B cell (primary cell): Measurements from ENCODE around the gene TLCD2. TPM values are rescaled to one million over a fixed set of nuclear protein-coding genes. Genes with fewer than 3 reads are reported as not detected.

Experiments
- ATAC-seq: fragments of 200-7000 bp; cut with Tn5 transposase; one replicate; pipeline ENCODE4 v1.10.0; 2021; ENCODE audit warnings: low read depth, mild to moderate bottlenecking, moderate number of reproducible peaks, moderate library complexity
- CTCF ChIA-PET: fragments of 350-600 bp; sonication (Branson Sonifier 250); formaldehyde crosslinking; loops from one replicate; lab custom pipeline; 2021; ENCODE audit warnings: antibody characterized with exemption, inconsistent platforms; lab: Charles Lee
- POLR2A ChIA-PET: fragments of 350-600 bp; sonication (Branson Sonifier 250); formaldehyde crosslinking; loops from one replicate; lab custom pipeline; 2021; ENCODE audit warnings: antibody characterized with exemption; lab: Charles Lee
- DNase-seq: peaks from one replicate; pipeline ENCODE4 v3.0.0; 2013
- H2AFZ ChIP-seq: 2 replicates; pipeline ENCODE4 v1.6.1; 2012; ENCODE audit warnings: mild to moderate bottlenecking, low read depth, low read length; ENCODE audit not compliant: insufficient read depth, poor library complexity, severe bottlenecking
- H3K27ac ChIP-seq, 2 donors: 1 replicate in 1 of 2; 2 replicates in 1 of 2; pipeline ENCODE4 v1.5.1; 2012 to 2013; ENCODE audit warnings: low read length in 2 of 2, mild to moderate bottlenecking in 2 of 2, moderate library complexity in 1 of 2
- H3K27me3 ChIP-seq, 4 experiments: fragments of 200-600 bp in 1 of 4; sonication (generic) in 1 of 4; replicated peaks in 1 of 4; 1 replicate in 2 of 4; 2 replicates in 2 of 4; pipeline versions ENCODE4 v1.6.1 to v1.7.0; 2013 to 2016; ENCODE audit warnings: low read length in 3 of 4, mild to moderate bottlenecking in 2 of 4, mixed read lengths in 1 of 4, moderate library complexity in 1 of 4; ENCODE audit not compliant: insufficient read depth in 4 of 4, control insufficient read depth in 3 of 4; ENCODE audit errors: control extremely low read depth in 1 of 4
- H3K36me3 ChIP-seq, 2 experiments: replicated peaks in 1 of 2; 1 replicate in 1 of 2; 2 replicates in 1 of 2; pipeline versions ENCODE4 v1.6.1 to v1.7.1; 2013; ENCODE audit warnings: low read length in 1 of 2; ENCODE audit not compliant: insufficient read depth in 2 of 2, control insufficient read depth in 1 of 2; ENCODE audit errors: control extremely low read depth in 1 of 2, extremely low read depth in 1 of 2
- H3K4me1 ChIP-seq, 2 donors: fragments of 200-600 bp in 1 of 2; sonication (generic) in 1 of 2; 1 replicate in 1 of 2; 2 replicates in 1 of 2; pipeline versions ENCODE4 v1.5.1 to v1.6.1; 2013 to 2017; ENCODE audit warnings: low read length in 2 of 2; ENCODE audit not compliant: control insufficient read depth in 2 of 2, insufficient read depth in 2 of 2
- H3K4me2 ChIP-seq: replicated peaks from 2 replicates; pipeline ENCODE3; 2012; ENCODE audit warnings: mild to moderate bottlenecking, low read depth, low read length; ENCODE audit not compliant: poor library complexity, severe bottlenecking
- H3K4me3 ChIP-seq, 5 experiments: fragments of 200-600 bp in 1 of 5; sonication (generic) in 1 of 5; 1 replicate in 3 of 5; 2 replicates in 2 of 5; pipeline versions ENCODE4 v1.5.1 to v1.7.0; 2011 to 2016; ENCODE audit warnings: low read length in 4 of 5, mild to moderate bottlenecking in 4 of 5, low read depth in 2 of 5, control low read depth in 1 of 5, moderate library complexity in 1 of 5; ENCODE audit not compliant: insufficient read depth in 1 of 5; ENCODE audit errors: control extremely low read depth in 1 of 5, extremely low read depth in 1 of 5
- H3K79me2 ChIP-seq: fragments of 200-600 bp; sonication (generic); one replicate; pipeline ENCODE4 v1.6.0; 2016; ENCODE audit warnings: low read length; ENCODE audit not compliant: control insufficient read depth, insufficient read depth
- H3K9ac ChIP-seq: fragments of 200-600 bp; sonication (generic); 2 replicates; pipeline ENCODE4 v1.6.1; 2017; ENCODE audit warnings: mild to moderate bottlenecking, low read length, moderate library complexity
- H3K9me3 ChIP-seq, 3 donors: one replicate each; pipeline versions ENCODE4 v1.6.1 to v1.7.1; 2013; ENCODE audit warnings: low read length in 2 of 3; ENCODE audit not compliant: control insufficient read depth in 2 of 3, insufficient read depth in 1 of 3; ENCODE audit errors: control extremely low read depth in 1 of 3
- H4K20me1 ChIP-seq: 2 replicates; pipeline ENCODE4 v1.6.0; 2012; ENCODE audit warnings: mild to moderate bottlenecking, low read length; ENCODE audit not compliant: insufficient read depth, control insufficient read depth, poor library complexity, severe bottlenecking
- H3K27ac Mint-ChIP-seq: one replicate; pipeline ENCODE4 v1.8.0; 2021; ENCODE audit warnings: mixed read lengths
- H3K27me3 Mint-ChIP-seq: one replicate; pipeline ENCODE4 v1.8.0; 2021; ENCODE audit warnings: mixed read lengths
- H3K4me1 Mint-ChIP-seq: one replicate; pipeline ENCODE4 v1.8.0; 2021; ENCODE audit warnings: mixed read lengths
- H3K4me3 Mint-ChIP-seq: one replicate; pipeline ENCODE4 v1.8.0; 2021; ENCODE audit warnings: mixed read lengths
- H3K9me3 Mint-ChIP-seq: one replicate; pipeline ENCODE4 v1.8.0; 2022; ENCODE audit warnings: mixed read lengths; ENCODE audit not compliant: insufficient read depth
- CTCF ChIP-seq: fragments of 200-600 bp; IDR thresholded peaks from one replicate; pipeline ENCODE4 v1.8.0; 2022; ENCODE audit warnings: antibody characterized with exemption, mild to moderate bottlenecking
- EZH2 ChIP-seq: IDR thresholded peaks from 2 replicates; pipeline ENCODE4 v1.6.1; 2012; ENCODE audit warnings: borderline replicate concordance, low read depth, mild to moderate bottlenecking, moderate library complexity, low read length; ENCODE audit not compliant: insufficient read depth, poor library complexity, severe bottlenecking
- WGBS: methylation state at CpG from one replicate; pipeline ENCODE4 v1.1.5; 2013; ENCODE audit warnings: missing lambda C conversion rate; ENCODE audit not compliant: insufficient coverage; 5-methylcytosine and 5-hydroxymethylcytosine counted together
- intact Hi-C: fragments of 100-400 bp; cut with micrococcal nuclease; formaldehyde crosslinking; loops from one replicate; pipeline ENCODE4 v1.10.0; 2022
- polyA plus RNA-seq: library from polyadenylated mRNA; depleted of rRNA; stranded (reverse); fragments of >200 nt; gene quantifications from 2 replicates; pipeline ENCODE4 v1.2.3, GENCODE V29; 2012
- total RNA-seq, 2 donors: library from RNA; stranded (reverse); fragments of 120-200 nt in 1 of 2; gene quantifications; 1 replicate in 1 of 2; 2 replicates in 1 of 2; pipeline versions ENCODE4 v1.2.3 to v1.2.4, GENCODE V29; 2013 to 2022

TLCD2 gene
- total and polyA plus RNA-seq, 2 donors (not counting 1 experiment from before 2014, with no cell fraction given) = 0.03 TPM; not detected in 1

DNA sequence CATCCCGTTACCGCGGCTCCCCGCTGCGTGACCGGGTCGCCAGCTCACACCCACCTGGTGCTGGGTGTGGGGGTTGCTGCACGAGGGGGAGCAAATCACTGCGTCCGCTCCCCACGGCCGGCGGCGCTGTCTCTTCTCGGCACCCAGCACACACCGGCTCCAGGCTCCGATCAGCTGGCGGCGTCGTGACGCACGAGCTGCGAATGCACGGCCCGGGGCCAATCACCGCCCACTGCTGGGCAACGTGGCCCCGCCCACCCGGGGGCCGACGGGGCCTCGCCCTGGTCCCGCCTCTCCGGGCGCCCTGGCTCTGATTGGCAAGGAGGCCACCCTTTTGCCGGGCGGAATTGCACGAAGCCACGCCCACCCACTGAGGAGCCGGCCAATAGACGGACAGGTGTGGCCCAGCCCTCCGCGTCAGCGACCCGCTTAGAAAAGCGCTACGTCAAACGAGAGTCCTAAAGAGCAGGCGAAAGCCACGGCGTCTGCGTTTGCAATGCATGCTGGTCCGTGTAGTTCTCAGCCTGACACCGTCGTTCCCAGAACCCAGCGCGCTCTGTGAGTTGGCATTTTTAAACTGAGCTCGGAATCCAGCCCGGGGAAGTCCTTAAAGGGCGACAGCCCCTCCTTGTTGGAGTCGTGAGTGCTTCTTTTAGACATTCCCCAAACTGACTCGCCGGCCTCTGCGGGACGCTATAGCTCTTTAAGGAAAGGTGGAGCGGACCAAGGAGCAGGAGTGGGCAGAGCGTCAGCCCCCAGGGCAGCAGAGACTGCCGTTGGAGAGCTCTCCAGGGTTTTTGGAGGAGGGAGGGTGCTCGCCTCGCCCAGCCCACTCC lies 6.1 kb upstream of the TLCD2 start:
- TF ChIP-seq EZH2 (no peak), CTCF (no peak)
- peak overlapping the region; percentile 89 for H3K27ac Mint-ChIP-seq
- no peaks in the 10 kb centered on the region for H3K9me3 Mint-ChIP-seq
- Histone ChIP-seq H3K4me3 (peak overlapping the region; percentile 63 to 88 (median 84)), H3K4me1 (peaks cover 26 to 39% of the 10 kb centered on the region in 2 donors), H3K79me2 (no peaks in the 10 kb centered on the region), H3K36me3 (no peaks in the 10 kb centered on the region), H3K27me3 (peaks cover 0 to 28% (median 8%) of the 10 kb centered on the region in 4 experiments), H3K4me2 (peak overlapping the region; percentile 99), H3K27ac (peak overlapping the region; percentile 67 to 75), H3K9ac (peak overlapping the region; percentile 80), H3K9me3 (no peaks in the 10 kb centered on the region), H4K20me1 (peaks cover 14% of the 10 kb centered on the region), H2AFZ (peak overlapping the region; percentile 86)
- H3K4me1 Mint-ChIP-seq = peaks cover 32% of the 10 kb centered on the region
- POLR2A ChIA-PET = interaction anchor here (0.6 to 3.1 kb wide), 19 partner anchors 10 to 457 kb away, joined by 3 to 25 read pairs (median 4); partner anchors contain the start of genes PRPF8, RPA1, SMYD4 and YWHAE
- peak overlapping the region; percentile 93 for H3K4me3 Mint-ChIP-seq
- DNase-seq = peak; percentile 100
- CTCF ChIA-PET = interaction anchor here (0.5 to 12.4 kb wide), 19 partner anchors 12 to 310 kb away, joined by 3 to 397 read pairs (median 4); partner anchors contain the start of genes RPA1, SERPINF1, SLC43A2 and SMYD4
- under 1% methylated on average over 65 of the region's 70 CpGs for WGBS
- peaks cover 28% of the 10 kb centered on the region for H3K27me3 Mint-ChIP-seq
- ATAC-seq = peak; percentile 88
- intact Hi-C loops = loop anchor here (1.0 to 2.0 kb wide), 7 partner anchors 32 to 677 kb away; partner anchors contain the start of genes INPP5K, PRPF8, RILP and SMYD4
